GM12878 (cell line): Measurements from ENCODE around the gene AQP3. TPM values are rescaled to one million over a fixed set of nuclear protein-coding genes. Genes with fewer than 3 reads are reported as not detected.
"Not testable (repeated sequence)": the region's sequence is repeated elsewhere in the genome, so short reads cannot be mapped to it uniquely, and the experiment has no call there.

ENCODE experiments used
- ATAC-seq: fragments of 200-7000 bp; cut with Tn5 transposase; 3 replicates; pipeline ENCODE4 v1.9.1; 2020; ENCODE audit warnings: mild to moderate bottlenecking, moderate library complexity
- BruUV-seq: library from RNA; stranded (reverse); fragments of 400-500 nt; replicated peaks from 2 replicates; lab custom pipeline; 2021; lab: Mats Ljungman, UMichigan
- CTCF ChIA-PET: fragments of 300-600 bp; sonication (Branson Sonifier 250); formaldehyde crosslinking; extraction: SDS; loops from one replicate; lab custom pipeline; 2021; ENCODE audit warnings: inconsistent platforms; lab: Yijun Ruan, JAX
- POLR2A ChIA-PET: fragments of 350-600 bp; formaldehyde crosslinking; extraction: SDS; loops from one replicate; lab custom pipeline; 2021; ENCODE audit warnings: inconsistent platforms; lab: Charles Lee
- RAD21 ChIA-PET: fragments of 300-600 bp; sonication (Branson Sonifier 250); formaldehyde crosslinking; loops from one replicate; lab custom pipeline; 2023; ENCODE audit warnings: antibody characterized with exemption; ENCODE audit not compliant: unreplicated experiment; lab: Charles Lee
- SMC1A ChIA-PET: fragments of 300-600 bp; sonication (Branson Sonifier 250); formaldehyde crosslinking; loops from one replicate; lab custom pipeline; 2023; ENCODE audit not compliant: unreplicated experiment, uncharacterized antibody; lab: Charles Lee
- DNase-seq: peaks from one replicate; pipeline ENCODE4 v3.0.0-alpha.2; 2011; ENCODE audit warnings: low read depth, low spot score
- FAIRE-seq: peaks from 3 replicates; lab custom pipeline; 2011; peaks lifted over from hg19 to GRCh38; lab: Jason Lieb, UNC
- H2AFZ ChIP-seq: 2 replicates; pipeline ENCODE4 v1.6.0; 2011; ENCODE audit warnings: low read depth, low read length, control low read depth; ENCODE audit not compliant: control insufficient read depth
- H3K27ac ChIP-seq: 2 replicates; pipeline ENCODE4 v1.5.1; 2011; ENCODE audit warnings: control low read depth; ENCODE audit not compliant: control insufficient read depth, insufficient read depth
- H3K27me3 ChIP-seq, 2 experiments: replicated peaks in 1 of 2; 2 replicates each; pipeline versions ENCODE4 v1.6.0 to v1.6.1; 2011; ENCODE audit warnings: low read length in 1 of 2; ENCODE audit not compliant: control insufficient read depth in 2 of 2, insufficient read depth in 2 of 2
- H3K36me3 ChIP-seq, 2 experiments: 2 replicates each; pipeline ENCODE4 v1.5.1; 2011; ENCODE audit warnings: low read length in 1 of 2; ENCODE audit not compliant: control insufficient read depth in 2 of 2, insufficient read depth in 2 of 2
- H3K4me1 ChIP-seq: 2 replicates; pipeline ENCODE4 v1.6.1; 2011; ENCODE audit warnings: mild to moderate bottlenecking, low read length, moderate library complexity, mixed read lengths; ENCODE audit not compliant: control insufficient read depth, insufficient read depth
- H3K4me2 ChIP-seq: 2 replicates; pipeline ENCODE4 v1.6.0; 2011; ENCODE audit warnings: control low read depth; ENCODE audit not compliant: control insufficient read depth, insufficient read depth
- H3K4me3 ChIP-seq: fragments of 200-600 bp; sonication (generic); 2 replicates; pipeline ENCODE4 v1.5.1; 2016
- H3K79me2 ChIP-seq: 2 replicates; pipeline ENCODE4 v1.6.0; 2011; ENCODE audit warnings: low read length; ENCODE audit not compliant: control insufficient read depth, insufficient read depth
- H3K9ac ChIP-seq: 2 replicates; pipeline ENCODE4 v1.8.0; 2011; ENCODE audit warnings: low read length, control low read depth, mixed read lengths; ENCODE audit not compliant: control insufficient read depth, insufficient read depth
- H3K9me3 ChIP-seq: replicated peaks from 3 replicates; pipeline ENCODE4 v1.5.1; 2011; ENCODE audit warnings: mild to moderate bottlenecking, low read length; ENCODE audit not compliant: control insufficient read depth, insufficient read depth
- H4K20me1 ChIP-seq: 2 replicates; pipeline ENCODE4 v1.6.0; 2011; ENCODE audit not compliant: control insufficient read depth, insufficient read depth
- RELA ChIP-seq: fragments of 450-650 bp; IDR thresholded peaks from 2 replicates; pipeline ENCODE4 v1.8.0; 2014; ENCODE audit warnings: borderline replicate concordance; ENCODE audit not compliant: partially characterized antibody
- SP1 ChIP-seq: IDR thresholded peaks from one replicate; pipeline ENCODE4 v1.6.1; 2011; ENCODE audit warnings: low read depth, low read length
- SRF ChIP-seq, 2 experiments: IDR thresholded peaks; 2 replicates each; pipeline ENCODE4 v1.6.1; 2011; ENCODE audit warnings: low read depth in 2 of 2, low read length in 2 of 2, mild to moderate bottlenecking in 1 of 2, moderate library complexity in 1 of 2
- WGBS: methylation state at CpG from one replicate; pipeline ENCODE4 v1.1.6; 2016; ENCODE audit warnings: low lambda C conversion rate; ENCODE audit not compliant: insufficient replicate concordance, insufficient coverage; ENCODE audit errors: missing lambda C conversion rate; 5-methylcytosine and 5-hydroxymethylcytosine counted together
- in situ Hi-C: fragments of 300-500 bp; cut with MboI; formaldehyde crosslinking; loops from 9 replicates; pipeline ENCODE4 v1.14.3; 2018; ENCODE audit warnings: mixed read lengths
- intact Hi-C: fragments of 100-400 bp; cut with micrococcal nuclease; formaldehyde crosslinking; loops from one replicate; pipeline ENCODE4 v1.14.2; 2022; ENCODE audit not compliant: unreplicated experiment
- polyA plus RNA-seq, 11 experiments: library from polyadenylated mRNA; depleted of rRNA in 4 of 11; unstranded in 6 of 11; stranded (reverse) in 5 of 11; fragments of >200 nt; fragmentation: Nextera tagmentation in 4 of 11; fragmentation: Illumina TruSeq in 1 of 11; extraction: Ambion mirVana in 4 of 11; extraction: Trizol in 1 of 11; gene quantifications; 1 replicate in 1 of 11; 2 replicates in 10 of 11; pipeline versions ENCODE4 v1.2.1 to v1.2.3, GENCODE V29; 2011 to 2016; ENCODE audit warnings: inconsistent platforms in 2 of 11, missing spikeins in 2 of 11, low read depth in 1 of 11
- total RNA-seq, 4 experiments: library from RNA; depleted of rRNA in 3 of 4; stranded (reverse); fragments of >200 nt in 3 of 4; fragmentation: Illumina TruSeq in 1 of 4; extraction: Trizol in 1 of 4; gene quantifications; 2 replicates each; pipeline versions ENCODE4 v1.2.1 to v1.2.3, GENCODE V29; 2013 to 2021

AQP3 gene
- total and polyA plus RNA-seq, 10 of the 15 experiments (the other 5 are each of a cell fraction or from before 2014, with no cell fraction given) = 0.60 to 11.8 (median 4.5) TPM

- H3K4me2 ChIP-seq = no peak overlapping the region
- SMC1A ChIA-PET = no interaction called here
- TF ChIP-seq RELA (no peak), SRF (IDR thresholded peaks at IDR 0.05; ENCODE audit: low read depth in 2 of 2, low read length in 2 of 2) (no peak), SP1 (no peak)
- TF ChIP-seq, all 136 proteins: peak for 0
- Histone ChIP-seq H3K9me3 (no peaks in the 10 kb centered on the region), H3K79me2 (no peaks in the 10 kb centered on the region), H3K9ac (no peak overlapping the region), H3K4me1 (no peaks in the 10 kb centered on the region), H3K36me3 (no peaks in the 10 kb centered on the region), H4K20me1 (no peaks in the 10 kb centered on the region; the same call in 1 of the 2 replicates), H3K27ac (no peak overlapping the region), H3K4me3 (no peak overlapping the region), H3K27me3 (peaks cover 0 to 2% of the 10 kb centered on the region in 2 experiments; a peak in 1 of 4 replicates), H2AFZ (no peak overlapping the region)
- DNase-seq (no peak), FAIRE-seq (no peak), ATAC-seq (no peak)
- ChIA-PET RAD21 (no interaction called here), POLR2A (no interaction called here), CTCF (no interaction called here)
- no TSS peak for BruUV-seq
- in situ Hi-C loops = no loop called here
- WGBS = 19% methylated on average over 2 of the region's 2 CpGs
- intact Hi-C loops = no loop called here
These were observed 41.7 kb upstream of the AQP3 start for GRCh38 chr9:33489066-33489465.

GRCh38 chr9:33485312-33485711 is 37.9 kb upstream of the AQP3 start:
- H3K4me3 ChIP-seq, H3K27ac ChIP-seq, SMC1A ChIA-PET, POLR2A ChIA-PET, H3K4me1 ChIP-seq, H3K9me3 ChIP-seq, H4K20me1 ChIP-seq, H3K9ac ChIP-seq, H2AFZ ChIP-seq, CTCF ChIA-PET, BruUV-seq, RAD21 ChIA-PET, H3K36me3 ChIP-seq, H3K27me3 ChIP-seq, in situ Hi-C loops, FAIRE-seq, H3K79me2 ChIP-seq, H3K4me2 ChIP-seq, DNase-seq, intact Hi-C loops, ATAC-seq: not testable (repeated sequence)
